HEK293 (cell line): ENCODE measurements around the gene DSE.

ENCODE experiments used
- CTCF ChIP-seq: fragments of 450-650 bp; formaldehyde crosslinking; IDR thresholded peaks from 2 replicates; pipeline ENCODE4 v1.5.1; 2016; ENCODE audit warnings: missing biosample characterization, missing genetic modification characterization
- GLIS2 ChIP-seq: fragments of 450-650 bp; formaldehyde crosslinking; IDR thresholded peaks from 2 replicates; pipeline ENCODE4 v1.5.1; 2016; ENCODE audit warnings: missing biosample characterization, missing genetic modification characterization
- KLF10 ChIP-seq: fragments of 450-650 bp; IDR thresholded peaks from 2 replicates; pipeline ENCODE4 v1.5.1; 2018; ENCODE audit warnings: missing biosample characterization, mild to moderate bottlenecking, missing genetic modification characterization
- RBAK ChIP-seq: fragments of 450-650 bp; formaldehyde crosslinking; IDR thresholded peaks from 2 replicates; pipeline ENCODE4 v1.5.1; 2016; ENCODE audit warnings: missing biosample characterization, missing genetic modification characterization
- ZBTB10 ChIP-seq: fragments of 450-650 bp; formaldehyde crosslinking; IDR thresholded peaks from 2 replicates; pipeline ENCODE4 v1.5.1; 2016; ENCODE audit warnings: missing biosample characterization, missing genetic modification characterization
- ZNF18 ChIP-seq: fragments of 450-650 bp; formaldehyde crosslinking; IDR thresholded peaks from 2 replicates; pipeline ENCODE4 v1.5.1; 2016; ENCODE audit warnings: missing biosample characterization, missing genetic modification characterization
- ZNF184 ChIP-seq: fragments of 450-650 bp; IDR thresholded peaks from 2 replicates; pipeline ENCODE4 v1.5.1; 2018; ENCODE audit warnings: missing biosample characterization, mild to moderate bottlenecking, missing genetic modification characterization
- ZNF274 ChIP-seq, 2 experiments: fragments of 200-500 bp in 1 of 2; fragments of 450-650 bp in 1 of 2; sonication (Bioruptor generic) in 1 of 2; formaldehyde crosslinking in 1 of 2; IDR thresholded peaks; 2 replicates each; pipeline versions ENCODE4 v1.5.1 to v1.6.1; 2014 to 2016; ENCODE audit warnings: borderline replicate concordance in 1 of 2, inconsistent platforms in 1 of 2, low read length in 1 of 2, missing biosample characterization in 1 of 2, missing genetic modification characterization in 1 of 2
- ZNF324 ChIP-seq: fragments of 450-650 bp; formaldehyde crosslinking; IDR thresholded peaks from 2 replicates; pipeline ENCODE4 v1.5.1; 2016; ENCODE audit warnings: missing biosample characterization, missing genetic modification characterization
- ZNF558 ChIP-seq: fragments of 450-650 bp; formaldehyde crosslinking; IDR thresholded peaks from 2 replicates; pipeline ENCODE4 v1.5.1; 2016; ENCODE audit warnings: missing biosample characterization, missing genetic modification characterization
- ZNF707 ChIP-seq: fragments of 450-650 bp; formaldehyde crosslinking; IDR thresholded peaks from 2 replicates; pipeline ENCODE4 v1.5.1; 2016; ENCODE audit warnings: missing biosample characterization, missing genetic modification characterization
- ZSCAN18 ChIP-seq: fragments of 450-650 bp; formaldehyde crosslinking; IDR thresholded peaks from 2 replicates; pipeline ENCODE4 v1.5.1; 2016; ENCODE audit warnings: missing biosample characterization, missing genetic modification characterization
- ZSCAN5A ChIP-seq: fragments of 450-650 bp; formaldehyde crosslinking; IDR thresholded peaks from 2 replicates; pipeline ENCODE4 v1.5.1; 2016; ENCODE audit warnings: missing biosample characterization, missing genetic modification characterization

- TF ChIP-seq ZBTB10 (tag by site-specific recombination) (no peak), ZNF274 (IDR thresholded peaks at IDR 0.05; ENCODE audit: low read length) (no peak), ZNF274 (tag by site-specific recombination; IDR thresholded peaks at IDR 0.05; ENCODE audit: borderline replicate concordance) (no peak), ZNF707 (no peak), GLIS2 (tag by site-specific recombination) (no peak), CTCF (tag by site-specific recombination) (no peak), ZNF18 (no peak), ZNF558 (tag by site-specific recombination) (no peak), ZNF184 (no peak), ZSCAN5A (tag by site-specific recombination) (no peak), KLF10 (no peak), ZSCAN18 (tag by site-specific recombination) (no peak), RBAK (tag by site-specific recombination) (no peak), ZNF324 (no peak)
Measured at GRCh38 chr6:116328528-116328903, 42.2 kb upstream of the DSE start.
